RPMI8226 (cell line): ENCODE measurements around the gene ARHGAP8.

Experiments used
- DNase-seq: peaks from one replicate; pipeline ENCODE4 v3.0.0-alpha.2; 2015

Gene ARHGAP8

DNA sequence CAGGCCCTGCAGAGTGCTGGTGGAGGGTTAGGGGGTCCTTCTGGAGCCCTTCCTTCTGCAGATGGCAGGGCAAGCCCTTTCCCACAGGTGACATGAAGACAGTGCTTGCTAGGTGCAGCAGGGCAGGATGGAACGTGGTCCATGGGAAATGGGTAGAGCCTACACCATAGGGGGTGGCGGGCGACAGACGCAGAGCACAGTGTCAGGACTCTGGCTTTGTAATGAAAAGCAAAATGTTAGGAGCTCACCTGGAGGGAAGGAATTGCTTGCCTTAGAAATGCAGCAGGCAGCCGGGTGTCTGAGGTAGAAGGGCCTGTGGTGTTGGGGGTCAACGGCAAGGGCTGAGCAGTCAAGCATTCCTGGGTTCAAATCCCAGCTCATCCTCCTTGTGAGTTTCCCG lies 54.9 kb downstream of the ARHGAP8 start:
- no peak for DNase-seq

DNA sequence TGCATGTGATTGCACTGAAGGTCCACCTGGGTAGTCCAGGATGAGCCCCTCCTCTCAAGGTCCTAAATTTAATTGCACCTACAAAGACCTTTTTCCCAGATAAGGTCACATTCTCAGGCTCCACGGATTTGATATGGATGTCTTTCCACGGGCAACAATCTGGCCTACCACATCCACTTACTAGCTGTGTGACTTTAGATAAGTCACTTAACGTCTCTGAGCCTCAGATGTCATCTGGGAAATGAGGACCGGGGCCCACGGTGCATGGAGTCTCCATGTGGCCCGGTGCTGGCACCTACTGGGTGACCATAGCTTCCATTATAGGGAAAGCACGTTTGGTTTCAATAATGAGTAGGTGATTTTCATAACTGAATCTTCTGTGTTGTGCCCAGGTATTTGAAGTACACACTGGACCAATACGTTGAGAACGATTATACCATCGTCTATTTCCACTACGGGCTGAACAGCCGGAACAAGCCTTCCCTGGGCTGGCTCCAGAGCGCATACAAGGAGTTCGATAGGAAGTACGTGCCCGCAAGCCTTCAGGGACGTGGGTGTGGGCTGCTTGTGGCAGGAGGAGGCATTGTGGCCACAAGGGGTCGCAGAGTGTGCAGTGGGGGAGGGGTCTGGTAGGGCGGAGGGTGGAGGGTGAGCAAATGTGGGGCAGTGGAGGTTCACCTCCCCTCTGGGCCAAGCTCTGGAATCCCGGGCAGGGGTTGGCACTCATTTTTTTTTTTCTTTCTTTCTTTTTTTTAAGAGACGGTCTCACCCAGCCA lies 55.7 kb downstream of the ARHGAP8 start:
- DNase-seq = peak; percentile 36

DNA sequence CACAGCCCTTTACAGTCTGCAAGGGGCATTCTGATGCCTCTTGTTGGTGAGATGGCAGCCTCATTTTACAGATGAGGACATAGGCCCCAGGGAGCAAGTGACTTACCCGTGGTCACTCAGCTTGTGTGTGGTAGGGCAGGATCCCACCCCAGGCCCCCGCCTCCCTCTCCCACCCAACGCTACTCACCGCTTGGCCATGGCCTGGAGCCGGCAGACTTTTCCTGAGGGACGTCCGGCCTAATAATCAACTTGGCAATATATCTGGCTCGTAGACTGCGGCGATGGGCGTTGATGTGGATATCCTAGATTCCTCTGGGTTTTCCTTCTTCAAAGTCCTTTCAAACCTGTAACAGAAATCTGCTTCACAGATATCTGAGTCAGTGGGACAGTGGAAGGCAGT lies 57.1 kb downstream of the ARHGAP8 start:
- no peak for DNase-seq

DNA sequence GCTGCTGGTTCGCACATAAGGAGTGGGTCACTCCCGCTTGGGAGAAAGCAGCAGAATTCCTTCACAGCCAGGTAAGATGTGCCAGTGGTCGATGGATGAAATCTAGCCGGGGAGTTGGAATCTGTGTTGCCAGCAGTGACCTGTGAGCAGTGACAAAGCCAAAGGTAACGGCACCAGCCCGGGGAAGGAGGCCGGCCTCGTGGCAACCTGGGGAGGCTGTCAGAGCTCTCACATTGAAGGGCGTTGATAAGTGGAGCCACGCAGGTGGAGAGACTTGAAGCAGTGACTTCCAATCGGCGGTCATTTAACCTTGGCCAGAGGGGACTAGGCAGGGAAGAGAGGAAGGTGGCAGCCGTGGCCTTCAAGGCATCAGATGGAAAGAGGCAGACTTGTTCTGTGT lies 58.8 kb downstream of the ARHGAP8 start:
- DNase-seq = no peak

DNA sequence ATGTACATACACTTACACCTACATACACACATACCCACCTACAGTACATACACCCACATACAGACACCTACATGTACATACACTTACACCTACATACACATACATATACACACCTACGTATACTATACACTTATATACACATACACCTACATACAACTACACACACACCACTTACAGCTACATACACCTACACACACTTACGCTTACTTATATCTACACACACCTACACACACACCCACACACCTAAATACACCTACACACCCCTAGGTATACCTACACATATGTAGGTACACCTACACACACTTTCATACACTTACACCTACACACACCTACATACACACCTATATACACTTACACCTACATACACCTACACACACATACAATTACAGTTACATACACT lies 61.0 kb downstream of the ARHGAP8 start:
- DNase-seq = no peak

DNA sequence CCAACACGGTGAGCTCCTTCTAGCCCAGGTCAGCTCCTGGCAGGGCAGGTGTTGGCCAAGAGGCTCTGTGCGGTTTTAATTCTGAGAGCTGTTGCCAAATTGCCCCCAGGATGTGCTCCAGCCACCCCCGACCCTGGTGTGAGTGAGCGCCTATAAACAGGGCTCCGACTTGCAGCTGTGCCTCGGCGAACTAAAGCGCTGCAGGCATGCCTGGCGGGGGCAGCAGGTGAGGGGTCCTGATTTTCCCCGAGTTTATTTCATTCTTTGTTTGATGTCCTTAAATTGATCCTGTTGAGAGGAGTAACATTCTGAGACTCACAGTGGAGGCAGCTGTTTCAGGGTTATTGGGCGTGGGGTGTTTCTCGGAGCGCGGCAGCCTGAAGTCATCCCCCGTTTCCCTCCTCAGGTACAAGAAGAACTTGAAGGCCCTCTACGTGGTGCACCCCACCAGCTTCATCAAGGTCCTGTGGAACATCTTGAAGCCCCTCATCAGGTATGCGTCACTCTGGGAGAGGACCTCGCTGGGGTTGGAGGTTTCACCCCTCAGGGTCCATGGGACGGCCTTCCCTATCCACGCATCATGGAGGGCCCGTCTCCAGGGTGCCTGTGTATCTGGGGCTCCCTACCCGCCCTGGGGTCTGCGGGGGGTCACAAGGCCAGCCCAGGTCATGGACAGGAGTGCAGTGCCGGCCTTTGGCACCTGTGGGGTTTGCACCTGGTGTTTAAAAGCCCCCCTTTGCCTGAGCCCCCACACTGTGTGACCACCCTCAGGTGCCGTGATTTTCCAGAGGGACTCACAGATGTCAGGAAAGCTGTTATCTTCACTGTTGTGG lies 62.1 kb downstream of the ARHGAP8 start:
- no peak for DNase-seq

DNA sequence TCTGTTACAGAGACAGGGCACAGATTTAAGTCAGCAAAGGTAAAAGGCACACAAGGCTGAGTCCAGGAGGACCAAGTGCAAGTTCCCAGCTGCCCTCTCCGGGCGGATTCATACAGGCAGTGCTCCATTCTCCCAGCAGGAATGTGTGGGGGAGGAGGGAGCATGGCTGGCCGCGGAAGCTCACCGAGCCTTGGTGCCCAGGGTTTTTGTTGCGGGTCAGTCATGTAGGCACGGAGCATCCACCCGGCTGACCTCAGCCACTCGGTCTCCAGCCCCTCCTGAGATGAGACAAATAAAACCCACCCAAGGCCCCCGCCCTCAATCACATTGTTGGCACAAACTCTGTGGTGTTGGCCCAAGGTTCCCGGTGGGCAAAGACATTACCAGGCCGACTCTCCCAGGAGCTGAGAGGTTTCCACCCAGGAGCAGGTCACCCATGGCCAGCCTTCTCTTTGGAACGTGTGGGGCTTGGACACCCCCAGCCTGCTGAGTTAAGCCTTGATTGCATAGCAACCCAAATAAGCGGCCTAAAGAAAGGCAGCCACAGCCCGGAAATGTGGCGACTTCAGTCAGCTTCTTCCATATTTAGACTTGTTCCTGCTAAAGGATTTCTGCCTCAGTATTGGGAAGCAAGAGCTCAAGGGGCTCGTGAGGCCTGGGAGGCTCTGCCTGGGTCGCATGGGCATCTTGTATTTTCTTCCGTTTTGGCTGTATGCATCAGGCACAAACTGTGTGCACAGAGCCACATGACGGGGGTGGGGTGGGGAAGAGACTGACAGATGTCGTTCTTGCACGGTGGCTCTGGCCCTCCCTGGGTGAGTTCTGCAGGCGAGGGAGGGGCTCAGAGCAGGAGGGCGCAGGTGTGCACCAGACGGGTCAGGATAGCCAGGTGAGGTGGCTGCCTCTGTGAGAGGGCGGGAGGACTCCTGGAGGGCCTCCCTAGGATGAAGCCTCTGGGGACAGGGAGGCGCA lies 63.0 kb downstream of the ARHGAP8 start:
- DNase-seq = no peak

DNA sequence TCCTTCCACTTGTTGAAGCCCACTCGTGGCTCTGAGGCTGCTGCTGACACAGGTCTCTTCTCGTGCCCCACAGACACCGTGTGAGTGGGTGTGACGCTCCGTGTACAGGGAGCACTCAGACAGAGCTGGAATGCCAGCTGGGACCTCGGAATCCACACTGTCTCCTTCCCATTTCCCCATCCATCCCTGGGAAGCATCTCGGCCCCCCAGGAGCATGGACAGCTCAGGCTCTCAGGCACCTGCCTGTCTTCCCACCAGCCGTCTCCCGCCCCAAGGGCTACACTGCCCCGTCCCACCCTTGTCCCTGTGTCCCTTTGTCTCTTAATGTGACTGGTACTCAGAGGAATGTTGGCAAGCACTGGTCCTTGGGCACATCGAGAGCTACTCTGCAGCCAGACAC lies 63.8 kb downstream of the ARHGAP8 start:
- DNase-seq = no peak

DNA sequence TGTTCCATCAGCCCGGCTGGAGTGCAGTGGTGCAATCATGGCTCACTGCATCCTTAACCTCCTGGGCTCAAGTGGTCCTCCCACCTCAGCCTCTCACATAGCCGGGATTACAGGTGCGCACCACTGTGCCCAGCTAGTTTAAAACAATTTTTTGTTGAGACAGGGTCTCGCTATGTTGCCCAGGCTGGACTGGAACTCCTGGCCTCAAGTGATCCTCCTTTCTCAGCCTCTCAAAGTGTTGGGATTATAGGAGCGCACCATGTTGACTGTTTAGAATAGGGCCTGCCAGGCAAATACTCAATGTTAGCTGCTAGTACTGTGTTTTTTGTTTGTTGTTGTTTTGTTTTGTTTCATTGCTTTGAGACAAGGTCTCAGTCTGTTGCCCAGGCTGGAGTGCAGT lies 66.4 kb downstream of the ARHGAP8 start:
- DNase-seq = no peak

DNA sequence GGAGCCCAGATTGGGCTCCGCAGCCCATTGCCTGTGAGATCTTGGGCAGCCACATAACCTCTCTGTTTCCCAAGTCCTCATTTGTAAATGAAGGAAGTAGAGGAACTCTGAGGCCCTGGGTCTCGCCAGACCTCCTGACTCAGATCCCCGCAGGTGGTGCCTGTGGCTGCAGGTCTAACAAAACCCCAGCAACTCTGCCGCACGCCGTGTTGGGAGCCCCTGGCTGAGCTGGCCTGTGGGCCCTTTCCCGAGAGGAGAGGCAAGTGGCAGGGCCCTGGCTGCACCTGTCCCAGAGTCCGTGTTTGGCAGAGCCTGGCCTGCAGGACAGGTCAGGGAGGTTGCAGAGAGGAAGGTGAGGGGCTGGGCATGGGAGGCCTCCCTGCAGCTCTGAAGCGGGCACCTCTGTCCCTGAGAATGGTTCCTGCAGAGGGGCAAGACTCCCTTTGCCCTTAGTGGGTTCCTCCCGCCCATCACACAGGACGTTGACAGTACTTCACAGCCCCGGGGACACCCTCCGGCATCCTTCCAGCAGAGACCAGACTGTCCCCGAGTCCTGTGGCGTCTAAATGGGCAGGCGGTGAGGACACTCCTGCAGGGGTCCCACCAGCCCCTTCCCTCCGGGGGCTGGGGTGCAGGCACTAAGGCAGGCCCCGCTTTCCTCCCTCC lies 67.7 kb downstream of the ARHGAP8 start:
- no peak for DNase-seq

DNA sequence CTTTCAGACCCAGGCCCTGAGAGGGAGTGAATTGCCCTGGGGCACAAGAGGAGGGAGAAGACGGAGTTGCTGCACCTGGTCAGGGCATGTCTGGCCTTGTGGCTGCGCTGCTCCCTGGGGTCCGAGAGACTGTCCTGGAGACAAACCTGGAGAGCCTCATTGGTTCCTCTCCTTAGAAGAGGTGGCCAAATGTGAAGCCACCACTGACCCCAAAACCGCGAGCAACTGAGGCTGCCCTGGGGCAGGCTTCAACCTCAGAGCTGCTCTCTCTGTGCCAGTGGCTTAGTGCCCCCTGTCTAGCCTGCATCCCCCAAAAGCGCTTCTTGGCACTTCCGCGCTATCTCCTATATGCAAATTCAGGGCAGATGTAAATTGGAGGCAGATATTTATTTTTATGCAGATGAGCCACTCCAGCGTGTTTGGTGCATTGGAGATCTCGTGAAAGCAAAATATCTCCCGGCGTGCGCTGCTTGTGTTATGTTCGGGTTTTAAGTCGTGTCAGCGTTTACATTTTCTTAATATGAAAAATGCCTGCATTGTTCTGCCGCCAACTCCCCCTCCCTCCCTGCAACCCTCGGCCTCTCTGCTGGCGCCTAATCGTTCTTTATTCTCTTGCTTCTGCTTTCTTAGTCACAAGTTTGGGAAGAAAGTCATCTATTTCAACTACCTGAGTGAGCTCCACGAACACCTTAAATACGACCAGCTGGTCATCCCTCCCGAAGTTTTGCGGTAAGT lies 69.5 kb downstream of the ARHGAP8 start:
- peak; percentile 68 for DNase-seq

DNA sequence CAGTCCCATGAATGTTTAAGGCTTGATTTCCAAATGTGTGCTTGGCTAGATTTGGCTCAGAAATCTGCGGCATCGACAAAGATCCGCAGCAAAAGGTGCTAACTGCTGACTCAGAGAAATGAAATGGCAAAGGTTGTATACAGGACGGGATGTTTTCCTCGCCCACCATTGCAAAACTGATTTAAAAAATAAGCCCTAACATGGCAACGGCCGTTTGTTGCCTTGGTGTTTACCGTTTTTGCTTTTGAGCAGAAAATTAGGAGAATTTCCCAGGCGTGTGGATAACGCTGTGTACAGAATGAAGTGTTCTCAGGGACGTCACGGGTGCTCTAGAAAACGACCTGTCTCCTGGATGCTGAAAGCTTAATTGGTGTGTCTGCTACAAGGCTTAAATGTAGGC lies 70.2 kb downstream of the ARHGAP8 start:
- peak; percentile 63 for DNase-seq

DNA sequence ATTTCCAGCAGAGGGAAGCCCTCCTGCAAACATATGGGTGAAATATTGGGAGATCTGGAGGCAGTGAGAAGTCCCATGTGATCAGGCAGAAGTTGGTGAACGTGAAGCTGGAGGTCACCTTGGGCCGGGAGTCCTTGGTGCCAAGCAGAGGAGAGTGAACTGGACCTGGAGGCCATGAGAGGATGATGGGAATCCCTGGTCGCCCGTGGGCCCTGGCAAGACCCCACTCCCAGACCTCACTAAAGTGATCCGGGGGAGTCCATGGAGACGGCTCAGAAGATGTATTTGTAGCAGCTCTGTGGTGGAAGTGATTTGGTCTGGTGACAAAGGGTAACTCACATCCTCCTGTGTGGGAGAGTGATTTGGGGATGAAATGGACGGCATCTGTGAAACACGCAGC lies 71.0 kb downstream of the ARHGAP8 start:
- DNase-seq = no peak

DNA sequence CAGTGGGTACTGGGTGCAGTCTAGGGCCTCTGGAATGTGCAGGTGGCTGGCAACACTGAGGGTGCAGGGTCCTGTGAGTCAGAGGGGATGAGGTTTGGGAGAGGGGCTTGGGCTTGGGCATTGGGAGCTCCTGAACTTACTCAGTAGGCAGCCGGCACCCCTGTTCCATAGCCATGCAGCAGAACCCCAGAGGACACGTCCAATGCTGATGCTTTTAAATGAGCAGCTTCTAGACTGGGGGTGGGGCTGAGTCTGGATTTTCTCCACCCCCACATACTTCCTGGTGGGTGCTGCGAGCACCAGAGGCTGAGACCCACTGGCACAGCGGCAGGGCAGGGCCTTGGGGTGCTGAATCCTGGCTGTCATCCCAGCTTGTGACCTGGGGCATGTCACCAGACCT lies 71.4 kb downstream of the ARHGAP8 start:
- no peak for DNase-seq

DNA sequence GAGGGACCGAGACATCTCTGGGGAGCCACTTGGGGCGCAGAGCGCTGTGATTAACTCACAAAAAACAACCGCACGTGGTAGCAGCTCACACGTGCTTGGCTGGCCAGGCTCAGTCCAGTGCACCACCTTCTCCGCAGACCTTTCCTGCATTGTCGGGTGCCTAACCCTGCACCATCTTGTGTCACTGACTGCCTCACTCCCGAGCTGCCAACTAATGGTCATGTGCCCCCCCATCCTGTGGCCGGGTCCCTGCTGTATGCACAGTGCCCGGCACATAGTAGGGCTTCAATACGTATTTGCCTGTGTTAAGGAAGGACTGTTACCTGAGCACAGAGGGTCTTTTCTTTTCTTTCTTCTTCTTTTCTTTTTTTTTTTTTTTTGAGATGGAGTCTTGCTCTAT lies 71.9 kb downstream of the ARHGAP8 start:
- no peak for DNase-seq

DNA sequence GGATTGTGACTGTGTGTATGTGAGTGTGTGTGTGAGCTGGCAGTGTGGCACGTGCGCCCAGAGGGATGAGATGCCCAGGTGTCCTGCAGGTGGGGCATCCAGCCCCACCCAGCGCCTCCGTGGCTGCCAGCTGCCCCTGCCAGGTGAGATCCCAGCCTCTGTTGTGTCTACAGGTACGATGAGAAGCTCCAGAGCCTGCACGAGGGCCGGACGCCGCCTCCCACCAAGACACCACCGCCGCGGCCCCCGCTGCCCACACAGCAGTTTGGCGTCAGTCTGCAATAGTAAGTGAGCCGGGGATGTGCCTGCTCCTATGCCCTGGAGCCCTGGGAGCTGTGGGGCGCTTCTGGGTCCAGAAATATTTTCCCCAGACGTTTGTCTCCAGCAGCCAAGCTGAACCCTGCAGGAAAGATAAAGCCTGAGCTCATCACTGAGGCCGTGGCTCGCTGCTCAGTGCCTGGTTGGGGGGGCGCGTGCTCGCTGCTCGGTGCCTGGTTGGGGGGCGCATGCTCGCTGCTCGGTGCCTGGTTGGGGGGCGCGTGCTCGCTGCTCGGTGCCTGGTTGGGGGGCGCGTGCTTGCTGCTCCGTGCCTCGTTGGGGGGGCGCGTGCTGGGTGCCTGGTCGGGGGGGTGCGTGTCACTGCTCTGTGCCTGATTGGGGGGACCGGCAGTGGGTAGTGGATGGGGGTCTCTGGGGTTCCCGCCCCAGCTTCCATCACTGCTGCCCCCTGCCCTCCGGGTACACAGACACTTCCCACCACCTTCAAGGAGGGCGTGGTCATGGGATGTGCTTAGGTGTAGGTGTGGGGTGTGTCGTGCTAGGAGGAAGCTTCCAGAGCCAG lies 73.2 kb downstream of the ARHGAP8 start:
- DNase-seq = peak; percentile 35

DNA sequence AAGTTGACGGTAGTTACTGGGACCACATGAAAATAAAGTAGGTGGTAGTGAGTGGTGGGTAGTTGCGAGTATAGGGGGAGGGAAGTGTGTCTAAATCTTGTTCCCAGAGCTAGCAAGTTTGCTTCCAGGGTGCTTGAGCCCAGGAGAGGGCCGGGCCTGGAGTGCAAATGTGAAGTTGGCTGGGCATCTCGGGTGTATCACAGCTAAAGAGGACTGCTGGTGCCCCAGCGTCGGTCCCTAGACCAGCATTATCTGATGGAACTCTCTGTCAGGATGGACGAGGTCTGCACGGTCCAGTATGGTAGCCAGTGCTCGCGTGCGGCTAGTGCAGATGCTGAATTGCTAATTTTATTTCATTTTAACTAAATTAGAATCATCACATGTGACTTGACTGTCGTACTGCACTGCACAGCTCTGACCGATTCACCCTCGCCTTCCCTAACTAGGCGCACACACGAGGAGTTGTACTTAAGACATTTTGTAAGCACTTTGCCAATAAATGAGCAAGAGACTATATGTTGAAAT lies 75.4 kb downstream of the ARHGAP8 start:
- DNase-seq = no peak

DNA sequence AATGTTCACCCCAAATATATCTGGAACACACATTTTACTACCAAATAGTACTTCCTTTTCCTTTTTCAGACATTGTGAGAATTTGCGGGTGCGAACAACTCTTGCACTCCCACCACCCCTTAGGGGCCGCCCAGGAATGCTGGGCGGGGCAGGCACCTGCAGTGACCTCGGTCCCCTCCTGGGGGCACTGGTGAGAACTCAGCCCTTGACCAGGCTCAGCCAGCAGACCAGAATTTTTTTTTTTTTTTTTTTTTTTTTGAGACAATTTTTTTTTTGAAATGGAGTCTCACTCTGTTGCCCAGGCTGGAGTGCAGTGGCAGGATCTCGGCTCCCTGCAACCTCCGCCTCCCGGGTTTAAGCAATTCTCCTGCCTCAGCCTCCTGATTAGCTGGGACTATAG lies 75.8 kb downstream of the ARHGAP8 start:
- peak; percentile 48 for DNase-seq

DNA sequence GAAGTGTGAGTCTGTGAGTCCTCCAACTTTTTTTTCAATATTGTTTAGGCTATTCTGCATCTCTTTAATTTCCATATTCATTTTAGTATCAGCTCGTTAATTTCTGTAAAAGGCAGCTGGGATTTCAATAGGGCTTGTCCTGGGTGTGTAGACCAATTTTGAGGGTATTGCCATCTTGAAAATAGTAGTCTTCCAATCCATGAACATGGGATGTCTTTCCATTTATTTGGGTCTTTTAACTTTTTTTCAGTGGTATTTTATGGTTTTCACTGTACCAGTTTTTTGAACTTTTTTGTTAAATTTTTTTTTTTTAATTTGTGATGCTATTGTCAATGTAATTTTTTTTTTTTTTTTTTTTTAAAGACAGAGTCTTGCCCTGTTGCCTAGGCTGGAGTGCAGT lies 79.5 kb downstream of the ARHGAP8 start:
- no peak for DNase-seq

DNA sequence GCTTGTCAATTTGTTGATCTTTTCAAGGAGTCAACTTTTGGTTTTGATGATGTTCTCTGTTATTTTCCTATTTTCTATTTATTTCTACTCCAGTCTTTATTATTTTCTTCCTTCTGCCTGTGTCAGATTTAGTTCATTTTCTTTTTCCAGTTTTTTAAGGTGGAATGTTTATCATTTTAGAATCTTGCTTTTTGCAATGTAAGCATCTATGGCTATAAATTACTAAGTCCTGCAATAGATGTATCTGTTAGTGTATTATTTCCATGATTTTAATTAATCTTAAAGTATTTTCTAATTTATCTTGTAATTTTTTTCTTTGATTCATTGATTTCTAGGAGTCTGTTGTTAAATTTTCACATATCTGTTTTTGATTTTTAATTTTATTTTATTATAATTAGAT lies 81.7 kb downstream of the ARHGAP8 start:
- no peak for DNase-seq

DNA sequence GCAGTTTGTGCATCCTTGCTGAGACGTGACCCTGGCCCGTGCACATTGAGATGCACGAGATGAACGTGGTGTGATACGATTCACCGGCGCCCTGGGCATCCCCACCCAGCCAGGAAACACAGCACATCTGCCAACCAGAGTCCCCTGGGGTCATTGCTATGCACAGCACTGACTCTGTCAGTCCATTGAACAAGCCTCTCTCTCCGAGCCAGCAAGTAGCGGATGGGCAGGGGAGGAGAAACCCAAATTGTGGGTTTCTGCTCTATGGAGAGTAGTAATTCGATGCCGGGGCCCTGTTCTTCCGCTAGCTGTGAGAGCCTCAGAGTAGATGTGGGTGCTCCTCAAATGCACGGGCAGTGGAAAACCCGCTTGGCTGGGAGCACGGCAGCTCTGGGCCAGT lies 85.1 kb downstream of the ARHGAP8 start:
- no peak for DNase-seq
